ENCODE results near the gene CAMSAP1.
A peak's percentile ranks its signal among the peaks of the same experiment; 100 is the strongest.

CAMSAP1 gene

GRCh38 chr9:135827866-135828580 lies 79.3 kb downstream of the CAMSAP1 start:
- DNase-seq: no peak

- no peak for DNase-seq
These were observed 80.0 kb downstream of the CAMSAP1 start for GRCh38 chr9:135827301-135827700.

GRCh38 chr9:135826188-135826545 lies 81.2 kb downstream of the CAMSAP1 start:
- no peak for DNase-seq

GRCh38 chr9:135825435-135826187 lies 81.7 kb downstream of the CAMSAP1 start:
- no peak for DNase-seq

GRCh38 chr9:135823036-135823435 lies 84.3 kb downstream of the CAMSAP1 start:
- no peak for DNase-seq

GRCh38 chr9:135822374-135822755 lies 85.0 kb downstream of the CAMSAP1 start:
- DNase-seq: no peak

GRCh38 chr9:135821733-135822373 lies 85.5 kb downstream of the CAMSAP1 start:
- no peak for DNase-seq

GRCh38 chr9:135821116-135821515 lies 86.2 kb downstream of the CAMSAP1 start:
- DNase-seq: no peak

GRCh38 chr9:135820661-135821060 lies 86.7 kb downstream of the CAMSAP1 start:
- DNase-seq: no peak

- DNase-seq: no peak
These were observed 87.4 kb downstream of the CAMSAP1 start for GRCh38 chr9:135819905-135820304.

- no peak for DNase-seq
These were observed 88.4 kb downstream of the CAMSAP1 start for GRCh38 chr9:135818718-135819475.

- DNase-seq: no peak
These were observed 89.2 kb downstream of the CAMSAP1 start for GRCh38 chr9:135817951-135818717.

GRCh38 chr9:135816651-135816970 lies 90.7 kb downstream of the CAMSAP1 start:
- no peak for DNase-seq

GRCh38 chr9:135815830-135816650 lies 91.3 kb downstream of the CAMSAP1 start:
- no peak for DNase-seq

- no peak for DNase-seq
These were observed 91.9 kb downstream of the CAMSAP1 start for GRCh38 chr9:135815413-135815812.

- DNase-seq: no peak
These were observed 92.8 kb downstream of the CAMSAP1 start for GRCh38 chr9:135814421-135815095.

GRCh38 chr9:135813671-135814290 lies 93.6 kb downstream of the CAMSAP1 start:
- no peak for DNase-seq

- DNase-seq: no peak
These were observed 94.4 kb downstream of the CAMSAP1 start for GRCh38 chr9:135812961-135813360.

- peak; percentile 40 for DNase-seq
These were observed 95.5 kb downstream of the CAMSAP1 start for GRCh38 chr9:135811801-135812200.

- no peak for DNase-seq
These were observed 96.4 kb downstream of the CAMSAP1 start for GRCh38 chr9:135810806-135811575.

Measured in NCI-H524 treated with DMSO at 0.1 percent for 48 hours (cell line).